Kidney capillary endothelial cell (primary cell): Measurements from ENCODE around the gene BRD8.
A peak's percentile ranks its signal among the peaks of the same experiment; 100 is the strongest.
"Not testable (repeated sequence)": the region's sequence is repeated elsewhere in the genome, so short reads cannot be mapped to it uniquely, and the experiment has no call there.

Experiments
- DNase-seq: peaks from one replicate; pipeline ENCODE4 v3.0.0-alpha.2; 2018; ENCODE audit warnings: low spot score

Gene BRD8

DNA sequence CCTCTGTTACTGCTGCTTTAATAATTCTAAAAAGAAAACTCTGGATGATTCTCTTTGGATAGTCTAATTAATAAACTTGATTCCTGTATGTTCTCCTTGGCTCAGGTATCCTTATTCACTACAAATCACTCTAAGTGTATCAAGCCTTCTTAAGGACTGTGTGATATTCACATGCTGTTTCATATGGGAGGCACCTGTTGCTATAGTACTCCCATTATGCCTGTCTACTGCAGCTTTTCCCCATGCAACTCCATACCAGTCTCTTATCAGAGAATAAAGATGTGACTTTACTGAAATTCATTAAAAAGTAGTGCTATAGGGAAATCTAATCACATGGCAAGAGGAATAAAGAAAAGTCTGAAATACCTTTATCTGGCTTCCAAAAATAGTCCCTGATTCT is 14.7 kb downstream of the BRD8 start:
- DNase-seq, result no peak

DNA sequence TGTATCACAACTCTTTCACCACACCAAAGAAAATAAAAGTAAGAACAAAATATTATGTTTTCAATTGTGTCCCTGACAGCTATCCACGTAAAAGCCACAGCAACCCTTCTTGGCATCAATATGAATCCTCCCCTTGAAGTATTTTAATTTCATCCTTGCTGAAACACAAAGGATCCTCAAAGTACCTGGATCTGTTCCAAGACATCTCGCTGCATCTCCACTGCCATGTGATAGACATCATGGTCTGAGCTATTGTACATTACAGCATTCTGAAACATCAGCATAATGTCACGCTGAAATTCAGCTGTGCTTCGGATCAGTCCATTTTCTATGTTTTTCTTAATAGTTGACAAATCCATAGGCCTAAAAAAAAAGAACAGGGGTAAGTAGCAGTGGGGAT is 17.7 kb downstream of the BRD8 start:
- DNase-seq, result no peak

DNA sequence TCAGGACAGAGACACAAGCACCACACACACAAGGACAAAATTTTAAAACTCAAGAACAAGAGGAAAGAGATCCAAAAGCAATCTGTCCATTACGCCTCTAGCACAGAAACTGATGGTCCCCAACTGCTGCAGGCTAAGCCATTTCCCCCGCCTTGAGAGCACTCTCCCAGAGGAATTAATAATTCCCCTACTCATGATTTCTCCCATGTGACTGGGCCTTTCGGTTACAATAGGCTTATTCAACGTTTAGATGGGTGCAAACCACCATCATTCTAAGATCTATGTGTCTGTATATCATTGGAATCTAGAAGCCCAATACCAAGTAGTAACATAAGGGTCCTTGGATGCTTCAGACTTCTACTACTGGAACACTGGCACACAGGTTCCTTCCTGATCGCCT is 18.8 kb downstream of the BRD8 start:
- no peak for DNase-seq

DNA sequence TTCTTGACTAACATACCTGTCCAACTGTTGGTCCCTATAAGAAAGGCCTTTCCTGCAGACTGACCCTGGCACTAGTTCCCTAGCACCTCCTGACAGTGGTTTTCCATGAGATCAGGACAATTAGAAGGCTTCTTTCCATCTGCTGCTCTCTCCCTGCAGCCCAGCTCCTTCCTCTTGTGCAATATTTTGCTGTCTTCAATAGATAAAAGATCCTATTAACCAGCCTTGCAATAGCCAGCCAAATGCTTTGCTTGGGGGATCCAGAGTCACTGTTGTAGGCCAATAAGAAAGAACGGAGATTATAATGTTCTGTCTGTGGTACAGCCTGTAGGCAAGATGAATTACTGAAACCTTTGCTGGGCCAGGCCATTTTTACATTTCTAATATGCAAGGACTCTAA is 20.8 kb downstream of the BRD8 start:
- DNase-seq, result no peak

DNA sequence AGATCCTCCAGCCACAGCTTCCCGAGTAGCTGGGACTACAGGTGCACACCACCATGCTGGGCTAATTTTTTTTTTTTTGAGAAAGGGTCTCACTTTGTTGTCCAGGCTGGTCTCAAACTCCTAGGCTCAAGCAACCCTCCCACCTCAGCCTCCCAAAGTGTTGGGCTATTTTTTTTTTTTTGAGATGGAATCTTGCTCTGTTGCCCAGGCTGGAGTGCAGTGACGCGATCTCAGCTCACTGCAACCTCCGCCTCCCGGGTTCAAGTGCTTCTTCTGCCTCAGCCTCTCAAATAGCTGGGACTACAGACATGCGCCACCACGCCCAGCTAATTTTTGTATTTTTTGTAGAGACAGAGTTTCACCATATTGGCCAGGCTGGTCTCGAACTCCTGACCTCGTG is 22.5 kb downstream of the BRD8 start:
- not testable (repeated sequence) for DNase-seq

DNA sequence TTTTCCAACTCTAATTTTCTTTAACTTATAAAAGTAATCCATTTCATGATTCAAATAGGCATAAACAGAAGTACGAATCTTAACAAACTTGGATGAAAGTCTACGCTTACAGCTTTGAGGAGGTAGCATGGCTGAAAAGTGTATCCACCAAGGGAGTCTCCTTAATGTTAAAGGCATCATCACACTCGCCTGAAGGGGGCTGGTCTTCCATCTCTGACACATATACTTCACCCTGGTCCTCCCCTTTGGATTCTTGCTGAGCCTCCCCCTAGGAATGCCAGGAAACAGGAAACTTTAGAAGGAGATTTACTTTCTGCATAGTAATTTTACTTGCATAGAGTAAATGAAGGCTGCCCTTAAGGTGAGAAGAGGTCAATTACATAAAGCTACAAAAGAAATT is 28.9 kb downstream of the BRD8 start:
- peak; percentile 75 for DNase-seq

DNA sequence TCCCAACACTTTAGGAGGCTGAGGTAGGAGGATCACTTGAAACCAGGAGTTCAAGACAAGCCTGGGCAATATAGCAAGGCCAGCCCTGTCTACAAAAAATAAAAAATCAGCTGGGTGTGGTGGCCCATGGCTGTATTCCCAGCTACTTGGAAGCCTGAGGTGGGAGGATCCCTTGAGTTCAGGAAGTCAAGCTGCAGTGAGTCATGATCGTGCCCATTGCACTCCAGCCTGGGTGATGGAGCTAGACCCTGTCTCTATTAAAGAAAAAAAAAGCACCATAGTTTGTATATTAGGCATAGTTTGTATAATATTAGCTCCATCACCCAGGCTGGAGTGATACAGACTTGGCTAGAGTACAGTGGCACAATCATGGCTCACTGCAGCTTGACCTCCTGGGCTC is 29.6 kb downstream of the BRD8 start:
- peak; percentile 80 for DNase-seq

DNA sequence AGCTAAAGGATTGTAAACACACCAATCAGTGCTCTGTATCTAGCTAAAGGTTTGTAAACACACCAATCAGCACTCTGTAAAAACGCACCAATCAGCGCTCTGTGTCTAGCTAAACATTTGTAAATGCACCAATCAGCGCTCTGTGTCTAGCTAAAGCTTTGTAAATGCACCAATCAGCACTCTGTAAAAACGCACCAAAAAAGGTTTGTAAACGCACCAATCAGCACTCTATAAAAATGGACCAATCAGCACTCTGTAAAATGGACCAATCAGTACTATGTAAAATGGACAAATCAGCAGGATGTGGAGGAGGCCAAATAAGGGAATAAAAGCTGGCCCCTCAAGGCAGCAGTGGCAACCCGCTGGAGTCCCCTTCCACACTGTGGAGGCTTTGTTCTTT is 34.9 kb downstream of the BRD8 start:
- not testable (repeated sequence) for DNase-seq

DNA sequence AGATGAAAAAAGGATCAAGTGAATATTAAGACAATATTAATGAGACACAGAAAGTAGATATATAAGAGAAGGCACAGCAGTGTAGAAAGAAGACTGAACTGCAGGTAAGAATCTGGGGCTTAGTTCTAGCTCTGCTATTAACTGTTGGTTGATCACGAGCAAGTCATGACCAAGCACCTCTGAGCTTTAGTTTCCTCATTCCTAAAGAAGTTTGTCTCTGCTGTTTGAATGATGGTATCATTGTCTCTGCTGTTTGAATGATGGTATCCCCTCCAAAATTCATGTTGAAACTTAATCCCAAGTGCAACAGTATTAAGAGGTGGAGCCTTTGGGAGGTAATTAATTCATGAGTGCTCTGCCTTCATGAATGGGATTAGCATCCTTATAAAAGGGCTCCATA is 36.7 kb downstream of the BRD8 start:
- DNase-seq, result no peak

DNA sequence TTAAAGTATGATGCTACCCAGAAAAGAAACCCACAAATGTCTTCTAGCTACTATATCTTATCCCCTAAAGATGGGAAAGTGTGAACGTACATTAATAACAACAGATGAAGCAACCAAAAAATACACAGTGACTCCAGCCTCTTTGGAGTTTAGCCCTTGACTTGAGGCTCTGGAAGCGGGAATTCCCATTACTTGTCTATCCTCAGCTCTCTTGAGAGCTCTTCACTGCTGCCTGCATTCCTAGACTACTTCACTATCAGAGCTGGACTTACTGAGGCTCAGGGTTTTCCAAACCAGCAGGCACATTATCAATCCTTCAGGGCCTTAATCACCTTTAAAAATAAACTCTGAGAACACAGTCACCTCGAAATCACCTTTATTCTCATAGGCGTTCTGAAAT is 38.2 kb downstream of the BRD8 start:
- DNase-seq, result no peak

DNA sequence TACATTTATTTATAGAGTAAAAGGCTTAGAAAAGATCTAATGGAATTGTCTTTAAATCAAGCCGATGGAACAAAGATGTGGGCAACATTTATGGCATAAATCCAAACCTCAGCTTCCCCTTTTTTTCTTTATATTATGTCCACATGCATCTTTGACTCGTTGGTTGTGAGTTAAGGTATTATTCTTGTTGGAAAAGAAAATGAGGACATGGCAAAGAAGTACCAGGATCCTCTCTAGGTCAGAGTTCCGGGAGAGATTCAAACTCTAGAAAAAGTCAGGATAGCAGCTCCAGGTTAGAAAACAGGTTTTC is 38.7 kb downstream of the BRD8 start:
- DNase-seq, result no peak

DNA sequence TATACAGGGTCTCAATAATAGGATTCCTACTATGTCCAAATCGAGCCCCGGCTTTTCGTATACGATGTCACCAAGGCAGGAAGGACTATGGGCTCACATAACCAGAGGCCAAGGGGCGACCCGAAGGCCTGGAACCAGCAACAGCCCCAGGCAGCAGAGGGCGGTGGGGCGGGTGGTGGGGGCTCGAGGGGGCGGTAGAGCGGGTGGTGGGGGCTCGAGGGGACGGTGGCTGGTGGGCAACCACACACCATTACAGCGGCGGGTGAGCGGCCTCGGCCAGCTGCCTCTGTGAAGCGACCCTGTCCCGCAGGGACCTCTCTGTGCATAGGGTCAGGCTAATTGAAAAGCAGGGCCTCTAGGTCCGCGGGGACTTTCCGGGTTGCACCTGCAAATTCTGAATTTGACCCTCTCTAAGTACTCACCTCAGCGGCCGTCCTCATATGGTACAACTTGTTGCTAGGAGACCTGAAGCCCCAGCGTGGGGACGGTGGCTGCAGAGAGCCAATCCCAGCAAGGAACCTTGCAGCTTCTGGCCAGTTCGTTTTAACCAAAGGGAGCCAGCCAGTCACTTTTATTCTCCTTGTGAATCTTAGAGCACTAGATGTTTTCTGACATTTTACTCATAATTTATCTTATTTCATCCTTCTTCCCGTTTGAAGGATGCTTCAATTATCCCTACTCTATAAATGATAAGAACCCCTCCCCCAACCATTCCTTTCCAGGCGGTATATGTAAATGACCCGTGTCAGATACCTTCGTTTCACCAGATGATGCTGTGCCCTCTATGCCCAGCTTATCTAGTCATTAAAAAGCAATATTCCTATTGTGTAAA is 39.3 kb downstream of the BRD8 start, which contains the start of gene NME5:
Gene NME5, minus strand, starts transcription at position 480 of the 832 bp plus-strand sequence. CDS start 648 bp downstream, outside the sequence.
- DNase-seq, result peak; percentile 46

DNA sequence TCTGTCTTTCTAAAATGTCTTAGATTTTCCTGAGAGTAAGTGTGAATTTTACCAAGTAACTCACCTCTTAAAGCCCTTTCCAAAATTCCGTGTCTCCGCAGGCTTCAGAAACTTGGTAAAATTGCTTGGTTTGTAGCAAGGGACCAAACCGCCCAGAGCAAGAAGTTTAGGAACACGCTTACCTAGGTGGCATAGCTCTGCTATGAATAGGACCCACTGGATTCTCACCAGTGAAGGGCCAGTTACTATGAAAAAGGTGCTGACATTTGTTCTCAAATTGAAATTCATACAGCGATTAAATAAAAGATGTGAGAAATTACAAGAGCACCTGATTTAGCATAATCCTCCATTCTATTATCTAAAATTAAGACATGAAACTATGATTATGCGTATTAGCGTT is 45.9 kb downstream of the BRD8 start:
- DNase-seq, result no peak

DNA sequence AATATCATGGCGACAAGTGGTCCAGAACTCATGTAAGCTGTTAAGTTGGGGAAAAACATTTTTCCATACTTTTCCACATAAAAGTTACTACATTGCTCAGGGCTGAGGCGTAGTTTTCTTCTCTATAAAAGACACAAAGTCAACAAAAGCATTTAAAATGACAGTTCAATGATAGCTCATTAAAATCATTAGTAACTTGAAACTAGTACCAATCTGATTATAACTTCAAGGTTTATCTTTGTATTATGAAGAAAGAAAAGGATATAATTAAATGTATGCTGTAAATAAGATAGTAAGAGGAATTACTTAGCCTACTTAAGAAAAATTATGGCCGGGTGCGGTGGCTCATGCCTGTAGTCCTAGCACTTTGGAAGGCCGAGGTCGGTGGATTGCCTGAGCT is 49.1 kb downstream of the BRD8 start:
- DNase-seq, result no peak

DNA sequence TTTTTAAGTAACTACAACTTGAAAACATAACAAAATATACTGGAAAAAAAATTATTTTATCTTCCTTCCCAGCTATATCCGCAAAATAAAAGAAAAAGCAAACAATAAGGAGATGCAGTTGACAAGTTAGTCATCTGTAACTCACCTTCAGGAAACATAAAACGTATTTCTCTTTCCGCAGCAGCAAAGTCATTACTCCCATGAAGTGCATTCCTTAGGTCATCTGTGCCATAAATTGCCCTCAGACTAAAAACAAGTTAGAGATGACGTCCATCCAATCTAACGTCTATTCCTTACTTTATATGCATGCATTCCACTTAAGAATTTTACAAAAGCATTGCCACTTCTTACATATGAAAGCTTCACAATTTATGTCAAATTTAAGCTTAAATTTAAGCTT is 50.1 kb downstream of the BRD8 start:
- DNase-seq, result peak; percentile 69

DNA sequence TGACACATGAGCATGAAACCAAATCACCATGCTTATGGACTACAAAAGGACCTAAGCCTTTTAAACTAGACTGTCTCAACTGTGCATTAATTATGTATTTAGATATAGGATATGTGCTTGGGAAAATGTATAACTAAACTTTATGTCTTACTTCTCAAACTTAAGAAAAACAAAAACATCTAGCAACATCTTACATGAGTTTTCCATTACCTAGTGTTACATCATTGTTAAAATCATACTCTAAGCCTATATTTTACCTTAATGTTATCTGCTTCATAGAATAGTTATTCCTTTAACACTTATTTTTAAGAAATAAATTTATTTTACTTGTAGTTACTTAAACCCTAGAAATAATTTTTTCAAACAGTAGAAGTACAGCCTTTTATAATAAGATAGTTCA is 63.2 kb downstream of the BRD8 start:
- DNase-seq, result no peak

DNA sequence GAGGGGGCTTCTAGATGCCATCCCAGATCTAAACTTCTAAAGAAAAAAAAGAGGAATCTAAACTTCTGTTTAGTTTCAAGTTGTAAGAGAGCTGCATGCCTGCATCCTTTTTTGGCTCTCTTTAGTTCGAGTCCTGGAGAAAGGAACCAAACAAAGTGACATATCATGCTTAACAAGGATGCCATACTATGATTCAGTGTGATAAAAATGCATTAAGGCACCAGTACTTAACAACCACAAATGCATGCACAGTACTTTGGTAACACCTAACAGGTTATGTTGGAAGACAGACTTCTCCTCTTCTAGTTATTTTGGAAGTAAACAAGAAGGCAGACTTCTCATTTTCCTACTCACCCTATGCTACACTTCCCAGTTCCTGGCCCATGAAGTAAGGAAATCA is 66.5 kb downstream of the BRD8 start:
- DNase-seq, result no peak

DNA sequence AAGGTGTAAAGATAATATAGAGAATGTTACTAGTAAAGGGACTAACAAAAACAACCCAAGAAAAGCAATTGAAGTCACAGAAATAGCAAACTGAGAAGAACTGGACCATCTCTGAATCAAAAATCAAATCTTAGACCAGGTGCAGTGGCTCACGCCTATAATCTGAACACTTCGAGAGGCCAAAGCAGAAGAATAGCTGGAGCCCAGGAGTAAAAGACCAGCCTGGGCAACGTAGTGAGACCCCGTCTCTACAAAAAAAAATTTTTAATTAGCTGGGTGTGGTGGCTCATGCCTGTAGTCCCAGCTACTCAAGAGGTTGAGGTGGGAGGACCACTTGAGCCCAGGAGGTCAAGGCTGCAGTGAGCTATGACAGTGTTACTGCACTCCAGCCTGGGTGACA is 67.2 kb downstream of the BRD8 start:
- DNase-seq, result no peak

DNA sequence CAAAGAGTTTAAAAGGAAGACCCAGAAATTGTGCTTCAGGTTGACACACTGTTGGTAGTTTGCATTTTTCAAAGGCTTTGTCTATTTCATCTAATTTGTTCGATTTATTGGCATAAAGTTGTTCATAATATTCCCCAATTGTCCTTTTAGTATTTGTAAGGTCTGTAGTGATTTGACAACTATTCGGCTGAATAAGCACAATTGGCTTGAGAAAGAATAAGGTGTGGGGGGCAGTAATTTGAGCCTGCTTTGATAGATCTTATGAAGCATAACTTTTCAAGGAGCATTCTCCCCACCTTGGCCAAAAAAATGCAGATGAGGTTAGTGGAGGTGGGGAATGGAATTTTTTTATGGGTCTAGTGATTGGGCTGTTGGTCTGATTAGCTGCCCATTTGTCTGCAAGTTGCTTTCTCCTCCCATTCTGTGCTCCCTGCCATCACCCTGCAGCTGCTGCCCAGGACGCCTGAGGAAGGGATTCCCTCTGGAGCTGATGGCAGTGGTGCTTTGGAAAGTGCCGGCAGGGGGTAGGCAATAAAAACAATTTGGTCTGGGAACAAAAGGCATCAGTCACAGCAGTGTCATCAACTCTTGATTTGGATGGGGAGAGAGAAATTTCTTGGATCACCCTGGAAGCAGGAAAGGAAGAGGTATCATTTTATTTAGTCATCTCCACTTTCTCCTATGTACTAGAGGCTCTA is 68.0 kb downstream of the BRD8 start:
- DNase-seq, result no peak

DNA sequence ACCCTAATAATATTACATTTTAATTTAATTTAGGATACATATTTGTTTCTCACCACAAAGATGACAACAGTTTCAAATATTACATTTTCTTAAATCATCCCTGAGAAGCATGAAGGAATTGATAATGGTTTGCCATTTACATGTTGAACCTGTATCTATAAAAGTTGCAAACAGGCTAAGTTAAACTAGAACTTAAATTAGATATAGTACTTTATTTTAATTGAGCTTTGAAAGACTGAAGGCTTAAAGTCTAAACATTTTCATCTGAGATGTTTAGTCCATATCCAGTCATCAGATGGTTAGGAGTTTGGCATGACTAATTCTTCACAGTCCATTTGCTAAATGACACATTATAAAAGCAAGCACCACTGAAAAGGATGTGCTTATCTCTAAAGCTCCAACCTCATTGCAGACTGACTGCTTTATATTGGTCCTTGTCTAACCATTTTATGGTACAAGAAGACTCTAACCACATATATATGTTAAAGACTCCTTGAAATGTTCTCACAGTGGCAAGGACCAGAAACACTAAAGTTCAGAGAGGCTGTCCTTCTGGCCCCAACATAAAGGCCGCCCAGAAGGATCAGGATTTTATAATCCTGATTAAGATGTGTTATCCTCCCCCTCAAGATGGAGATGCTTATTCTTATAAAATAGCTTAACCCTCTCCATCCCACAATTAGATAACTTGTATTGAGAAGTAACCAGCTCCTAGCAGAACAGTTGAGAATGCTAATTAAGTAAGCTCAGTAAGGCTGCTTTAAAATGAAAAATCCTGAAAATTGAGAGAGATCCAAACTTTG is 68.8 kb downstream of the BRD8 start:
- no peak for DNase-seq

DNA sequence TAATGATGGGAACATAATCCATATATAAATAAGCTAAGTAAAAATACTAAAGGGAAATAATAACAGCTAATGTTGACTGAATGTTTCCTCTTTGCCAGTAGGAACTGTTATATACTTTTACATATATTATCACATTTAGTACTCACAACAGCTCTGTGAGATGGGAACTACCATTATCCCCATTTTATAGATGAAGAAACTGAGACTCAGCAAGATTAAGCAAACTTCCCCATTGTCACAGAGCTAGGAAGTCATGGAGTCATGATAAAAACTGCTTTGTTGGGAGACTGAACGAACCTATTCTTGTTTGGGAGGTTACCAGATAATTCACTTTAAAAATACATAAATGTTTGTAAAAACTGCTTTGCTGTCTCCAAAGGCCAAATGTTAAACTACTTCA is 71.2 kb downstream of the BRD8 start:
- DNase-seq, result no peak

DNA sequence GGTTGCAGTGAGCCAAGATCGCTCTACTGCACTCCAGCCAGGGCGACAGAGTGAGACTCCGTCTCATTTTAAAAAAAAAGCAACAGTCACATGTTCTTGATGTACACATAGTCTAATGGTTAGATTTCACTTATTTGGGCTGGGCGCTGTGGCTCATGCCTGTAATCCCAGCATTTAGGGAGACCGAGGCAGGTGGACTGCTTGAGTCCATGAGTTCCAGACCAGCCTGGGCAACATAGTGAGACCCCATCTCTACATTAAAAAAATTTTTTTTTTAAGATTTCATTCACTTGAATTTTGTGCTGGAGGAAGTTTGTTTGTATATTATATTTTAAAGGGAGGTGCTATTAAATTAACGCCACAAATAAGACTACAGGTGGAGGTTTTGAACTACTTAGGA is 72.7 kb downstream of the BRD8 start:
- DNase-seq, result no peak

DNA sequence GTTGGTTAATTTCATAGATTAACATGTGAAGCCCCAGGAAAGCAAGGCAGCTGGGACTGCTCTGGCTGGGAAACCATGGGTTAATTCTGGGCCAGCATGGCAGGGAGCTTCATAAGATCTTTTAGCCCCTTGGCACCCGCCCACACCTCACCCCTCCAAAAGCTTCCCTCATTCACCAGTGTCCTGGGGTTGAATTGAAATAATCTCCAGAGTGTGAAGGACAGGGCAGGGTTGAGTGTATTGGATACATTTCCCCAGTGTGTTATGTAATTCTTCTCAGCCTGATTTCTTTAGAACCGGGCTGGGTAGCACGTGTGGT is 75.2 kb downstream of the BRD8 start:
- no peak for DNase-seq
